Lung (tissue), 12 donors: Measurements from ENCODE around the gene PRKAA2. TPM values are rescaled to one million over a fixed set of nuclear protein-coding genes. Genes with fewer than 3 reads are reported as not detected.

ENCODE experiments used
- ATAC-seq: fragments of 200-7000 bp; cut with Tn5 transposase; one replicate; pipeline ENCODE4 v1.9.1; 2020; ENCODE audit warnings: moderate number of reproducible peaks; ENCODE audit not compliant: insufficient read depth, low FRiP score
- DNase-seq, 3 donors: peaks; one replicate each; pipeline ENCODE4 v3.0.0-alpha.2; 2013 to 2017
- H3K27ac ChIP-seq, 2 donors: one replicate each; pipeline ENCODE4 v1.5.1; 2013; ENCODE audit warnings: mild to moderate bottlenecking in 2 of 2, moderate library complexity in 2 of 2, control low read depth in 1 of 2, inconsistent platforms in 1 of 2, low read depth in 1 of 2, low read length in 1 of 2
- H3K27me3 ChIP-seq, 3 donors: one replicate each; pipeline ENCODE4 v1.5.1; 2013; ENCODE audit warnings: low read length in 2 of 3; ENCODE audit not compliant: control insufficient read depth in 3 of 3, insufficient read depth in 3 of 3
- H3K36me3 ChIP-seq, 4 donors: one replicate each; pipeline ENCODE4 v1.5.1; 2013; ENCODE audit warnings: low read length in 4 of 4, mild to moderate bottlenecking in 1 of 4, moderate library complexity in 1 of 4; ENCODE audit not compliant: control insufficient read depth in 4 of 4, insufficient read depth in 4 of 4
- H3K4me1 ChIP-seq, 5 donors: one replicate each; pipeline ENCODE4 v1.5.1; 2013; ENCODE audit warnings: low read length in 5 of 5, mild to moderate bottlenecking in 2 of 5, moderate library complexity in 1 of 5; ENCODE audit not compliant: control insufficient read depth in 5 of 5, insufficient read depth in 5 of 5
- H3K4me3 ChIP-seq: one replicate; pipeline ENCODE4 v1.5.1; 2013; ENCODE audit warnings: mild to moderate bottlenecking, control low read depth, moderate library complexity
- H3K9ac ChIP-seq, 2 donors: one replicate each; pipeline ENCODE4 v1.5.1; 2013; ENCODE audit warnings: low read length in 2 of 2, control low read depth in 1 of 2; ENCODE audit not compliant: insufficient read depth in 1 of 2
- H3K9me3 ChIP-seq, 4 donors: one replicate each; pipeline ENCODE4 v1.5.1; 2013; ENCODE audit warnings: low read length in 3 of 4, mild to moderate bottlenecking in 1 of 4, moderate library complexity in 1 of 4; ENCODE audit not compliant: control insufficient read depth in 4 of 4, insufficient read depth in 3 of 4
- WGBS, 2 donors: extraction: QIAGEN DNeasy Blood & Tissue Kit; methylation state at CpG; one replicate each; pipeline ENCODE4 v1.1.7; 2013; 5-methylcytosine and 5-hydroxymethylcytosine counted together
- polyA plus RNA-seq, 2 donors: library from polyadenylated mRNA; stranded (reverse); fragments of 200-250 nt; gene quantifications; one replicate each; pipeline ENCODE4 v1.2.1, GENCODE V29; 2013
- total RNA-seq, 2 donors: library from RNA; depleted of rRNA in 1 of 2; stranded (reverse); fragments of >200 nt in 1 of 2; gene quantifications; one replicate each; pipeline ENCODE4 v1.2.1, GENCODE V29; 2014 to 2021
- TF ChIP-seq, protein P1 (sequence below): IDR thresholded peaks from 2 replicates; pipeline ENCODE4 v1.5.1; 2012; ENCODE audit warnings: mild to moderate bottlenecking; ENCODE audit errors: control extremely low read depth, extremely low read depth
- donor health status: control.
- donor health status: control.
- donor health status: Bipolar disorder and iron deficiency.
- donor health status: healthy.
- donor health status: DM: yes; HTN: yes; CAD: no.

The PRKAA2 gene
- total and polyA plus RNA-seq, 4 donors = 0.38 to 6.1 (median 1.3) TPM

GRCh38 chr1:56617141-56617540 is 28.0 kb upstream of the PRKAA2 start:
- whole genome bisulfite sequencing, 2 donors = 86 to 93% methylated on average over 2 of the region's 2 CpGs
- Histone ChIP-seq H3K27ac (no peak overlapping the region), H3K27me3 (peaks cover 0 to 2% (median 0%) of the 10 kb centered on the region in 3 donors), H3K4me1 (no peaks in the 10 kb centered on the region), H3K4me3 (no peak overlapping the region), H3K36me3 (no peaks in the 10 kb centered on the region), H3K9me3 (no peaks in the 10 kb centered on the region), H3K9ac (no peak overlapping the region)
- DNase-seq (no peak), ATAC-seq (no peak)
- TF ChIP-seq, protein P1, sequence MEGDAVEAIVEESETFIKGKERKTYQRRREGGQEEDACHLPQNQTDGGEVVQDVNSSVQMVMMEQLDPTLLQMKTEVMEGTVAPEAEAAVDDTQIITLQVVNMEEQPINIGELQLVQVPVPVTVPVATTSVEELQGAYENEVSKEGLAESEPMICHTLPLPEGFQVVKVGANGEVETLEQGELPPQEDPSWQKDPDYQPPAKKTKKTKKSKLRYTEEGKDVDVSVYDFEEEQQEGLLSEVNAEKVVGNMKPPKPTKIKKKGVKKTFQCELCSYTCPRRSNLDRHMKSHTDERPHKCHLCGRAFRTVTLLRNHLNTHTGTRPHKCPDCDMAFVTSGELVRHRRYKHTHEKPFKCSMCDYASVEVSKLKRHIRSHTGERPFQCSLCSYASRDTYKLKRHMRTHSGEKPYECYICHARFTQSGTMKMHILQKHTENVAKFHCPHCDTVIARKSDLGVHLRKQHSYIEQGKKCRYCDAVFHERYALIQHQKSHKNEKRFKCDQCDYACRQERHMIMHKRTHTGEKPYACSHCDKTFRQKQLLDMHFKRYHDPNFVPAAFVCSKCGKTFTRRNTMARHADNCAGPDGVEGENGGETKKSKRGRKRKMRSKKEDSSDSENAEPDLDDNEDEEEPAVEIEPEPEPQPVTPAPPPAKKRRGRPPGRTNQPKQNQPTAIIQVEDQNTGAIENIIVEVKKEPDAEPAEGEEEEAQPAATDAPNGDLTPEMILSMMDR = no peak

- 49 to 53% methylated on average over 5 of the region's 5 CpGs for WGBS, 2 donors
- ATAC-seq = no peak
- Histone ChIP-seq H3K27ac (no peak overlapping the region), H3K4me1 (no peaks in the 10 kb centered on the region), H3K4me3 (no peak overlapping the region), H3K27me3 (peaks cover 0 to 3% (median 0%) of the 10 kb centered on the region in 3 donors), H3K9ac (no peak overlapping the region), H3K36me3 (no peaks in the 10 kb centered on the region), H3K9me3 (no peaks in the 10 kb centered on the region)
- TF ChIP-seq, protein P1 = no peak
- DNase-seq = no peak
Observed at GRCh38 chr1:56625819-56626440, 19.2 kb upstream of the PRKAA2 start.

DNA sequence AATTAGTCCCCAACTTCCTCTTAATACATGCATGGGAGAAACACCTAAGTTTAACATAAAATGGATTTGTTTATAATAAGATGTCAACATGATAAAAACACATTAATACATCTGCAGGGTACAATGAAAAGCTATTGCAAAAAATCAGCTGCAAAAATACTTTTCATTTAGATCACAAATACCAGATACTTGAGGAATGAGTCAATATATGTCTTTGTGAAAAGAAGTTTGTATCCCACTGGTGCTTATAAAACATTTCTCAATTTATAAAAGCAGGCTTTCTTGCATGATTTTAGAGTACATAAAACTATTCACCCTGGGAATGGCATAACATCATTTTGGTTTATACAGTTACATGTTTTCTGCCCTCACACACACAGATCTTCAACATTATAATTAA is 18.6 kb upstream of the PRKAA2 start:
- H3K27ac ChIP-seq = no peak overlapping the region
- H3K36me3 ChIP-seq = no peaks in the 10 kb centered on the region
- H3K9me3 ChIP-seq = no peaks in the 10 kb centered on the region
- H3K27me3 ChIP-seq = peaks cover 0 to 3% (median 0%) of the 10 kb centered on the region in 3 donors
- DNase-seq (no peak), ATAC-seq (no peak)
- no peak overlapping the region for H3K4me3 ChIP-seq
- TF ChIP-seq, protein P1 = no peak
- H3K9ac ChIP-seq = no peak overlapping the region
- H3K4me1 ChIP-seq = no peaks in the 10 kb centered on the region
